Measurements from ENCODE around the gene GRB7. TPM values are rescaled to one million over a fixed set of nuclear protein-coding genes. Genes with fewer than 3 reads are reported as not detected.

GRB7 gene
- total and polyA plus RNA-seq, 2 donors (not counting 1 experiment from before 2014, with no cell fraction given): 0.81 to 0.84 TPM

GRCh38 chr17:39715375-39716072 is 22.2 kb upstream of the GRB7 start:
- Histone ChIP-seq H3K27ac (ENCODE audit: low read length in 2 of 2) (no peak overlapping the region), H3K27me3 (replicated peaks in 1 of 4; ENCODE audit: control extremely low read depth in 1 of 4, control insufficient read depth in 3 of 4, insufficient read depth in 4 of 4, low read length in 3 of 4) (no peaks in the 10 kb centered on the region), H4K20me1 (ENCODE audit: control insufficient read depth, insufficient read depth, low read length, poor library complexity, severe bottlenecking) (no peaks in the 10 kb centered on the region), H3K9me3 (ENCODE audit: control extremely low read depth in 1 of 3, control insufficient read depth in 2 of 3, insufficient read depth in 1 of 3, low read length in 2 of 3) (no peaks in the 10 kb centered on the region), H3K9ac (ENCODE audit: low read length) (no peak overlapping the region), H3K4me3 (ENCODE audit: control extremely low read depth in 1 of 5, extremely low read depth in 1 of 5, insufficient read depth in 1 of 5, low read depth in 2 of 5, low read length in 4 of 5) (no peak overlapping the region), H2AFZ (ENCODE audit: insufficient read depth, low read depth, low read length, poor library complexity, severe bottlenecking) (no peak overlapping the region), H3K4me1 (ENCODE audit: control insufficient read depth in 2 of 2, insufficient read depth in 2 of 2, low read length in 2 of 2) (no peaks in the 10 kb centered on the region), H3K36me3 (replicated peaks in 1 of 2; ENCODE audit: control extremely low read depth in 1 of 2, control insufficient read depth in 1 of 2, extremely low read depth in 1 of 2, insufficient read depth in 2 of 2, low read length in 1 of 2) (no peaks in the 10 kb centered on the region), H3K79me2 (ENCODE audit: control insufficient read depth, insufficient read depth, low read length) (no peaks in the 10 kb centered on the region), H3K4me2 (replicated peaks; ENCODE audit: low read depth, low read length, poor library complexity, severe bottlenecking) (no peak overlapping the region)
- 97% methylated on average over 18 of the region's 18 CpGs for WGBS (ENCODE audit: insufficient coverage)
- CTCF ChIA-PET: interaction anchor here (0.5 kb wide), 1 partner anchor 511 kb away, joined by 3 read pairs; no protein-coding TSS in a partner anchor
- Mint-ChIP-seq H3K27ac (no peak overlapping the region), H3K4me3 (no peak overlapping the region), H3K9me3 (ENCODE audit: insufficient read depth) (no peaks in the 10 kb centered on the region), H3K27me3 (no peaks in the 10 kb centered on the region), H3K4me1 (no peaks in the 10 kb centered on the region)
- POLR2A ChIA-PET: interaction anchor here (0.6 kb wide), 1 partner anchor 61 kb away, joined by 3 read pairs; no protein-coding TSS in a partner anchor
- TF ChIP-seq, protein P1, sequence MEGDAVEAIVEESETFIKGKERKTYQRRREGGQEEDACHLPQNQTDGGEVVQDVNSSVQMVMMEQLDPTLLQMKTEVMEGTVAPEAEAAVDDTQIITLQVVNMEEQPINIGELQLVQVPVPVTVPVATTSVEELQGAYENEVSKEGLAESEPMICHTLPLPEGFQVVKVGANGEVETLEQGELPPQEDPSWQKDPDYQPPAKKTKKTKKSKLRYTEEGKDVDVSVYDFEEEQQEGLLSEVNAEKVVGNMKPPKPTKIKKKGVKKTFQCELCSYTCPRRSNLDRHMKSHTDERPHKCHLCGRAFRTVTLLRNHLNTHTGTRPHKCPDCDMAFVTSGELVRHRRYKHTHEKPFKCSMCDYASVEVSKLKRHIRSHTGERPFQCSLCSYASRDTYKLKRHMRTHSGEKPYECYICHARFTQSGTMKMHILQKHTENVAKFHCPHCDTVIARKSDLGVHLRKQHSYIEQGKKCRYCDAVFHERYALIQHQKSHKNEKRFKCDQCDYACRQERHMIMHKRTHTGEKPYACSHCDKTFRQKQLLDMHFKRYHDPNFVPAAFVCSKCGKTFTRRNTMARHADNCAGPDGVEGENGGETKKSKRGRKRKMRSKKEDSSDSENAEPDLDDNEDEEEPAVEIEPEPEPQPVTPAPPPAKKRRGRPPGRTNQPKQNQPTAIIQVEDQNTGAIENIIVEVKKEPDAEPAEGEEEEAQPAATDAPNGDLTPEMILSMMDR (IDR thresholded peaks at IDR 0.05): no peak
- TF ChIP-seq EZH2 (IDR thresholded peaks at IDR 0.05; ENCODE audit: borderline replicate concordance, insufficient read depth, low read depth, low read length, poor library complexity, severe bottlenecking): no peak
- ATAC-seq (ENCODE audit: low read depth) (no peak), DNase-seq (no peak)
- intact Hi-C loops (cut with micrococcal nuclease): no loop called here

DNA sequence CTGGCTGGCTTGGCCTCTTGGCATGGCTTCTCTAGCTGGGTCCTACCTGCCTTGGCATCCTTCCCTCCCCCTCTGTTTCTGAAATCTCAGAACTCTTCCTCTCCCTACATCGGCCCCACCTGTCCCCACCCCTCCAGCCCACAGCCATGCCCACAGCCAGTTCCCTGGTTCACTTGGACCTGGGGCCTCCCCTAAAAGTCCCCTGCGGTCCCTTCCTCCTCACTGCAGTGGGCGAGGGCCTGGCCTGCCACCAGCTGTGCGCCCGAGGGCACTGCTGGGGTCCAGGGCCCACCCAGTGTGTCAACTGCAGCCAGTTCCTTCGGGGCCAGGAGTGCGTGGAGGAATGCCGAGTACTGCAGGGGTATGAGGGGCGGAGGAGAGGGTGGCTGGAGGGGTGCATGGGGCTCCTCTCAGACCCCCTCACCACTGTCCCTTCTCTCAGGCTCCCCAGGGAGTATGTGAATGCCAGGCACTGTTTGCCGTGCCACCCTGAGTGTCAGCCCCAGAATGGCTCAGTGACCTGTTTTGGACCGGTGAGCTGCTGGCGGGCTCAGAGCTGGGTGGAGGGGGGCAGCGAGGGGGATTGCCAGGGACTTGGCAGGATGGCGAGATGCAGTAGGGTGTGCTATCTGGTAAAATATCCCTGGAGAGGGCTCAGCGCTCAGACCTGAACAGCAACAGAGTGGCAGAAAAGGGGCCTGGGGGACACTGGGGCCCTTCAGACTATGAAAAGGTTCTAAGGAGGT is 21.5 kb upstream of the GRB7 start:
- Histone ChIP-seq H3K36me3 (replicated peaks in 1 of 2; ENCODE audit: control extremely low read depth in 1 of 2, control insufficient read depth in 1 of 2, extremely low read depth in 1 of 2, insufficient read depth in 2 of 2, low read length in 1 of 2) (no peaks in the 10 kb centered on the region), H3K27ac (ENCODE audit: low read length in 2 of 2) (no peak overlapping the region), H3K4me1 (ENCODE audit: control insufficient read depth in 2 of 2, insufficient read depth in 2 of 2, low read length in 2 of 2) (no peaks in the 10 kb centered on the region), H3K27me3 (replicated peaks in 1 of 4; ENCODE audit: control extremely low read depth in 1 of 4, control insufficient read depth in 3 of 4, insufficient read depth in 4 of 4, low read length in 3 of 4) (no peaks in the 10 kb centered on the region), H2AFZ (ENCODE audit: insufficient read depth, low read depth, low read length, poor library complexity, severe bottlenecking) (no peak overlapping the region), H3K79me2 (ENCODE audit: control insufficient read depth, insufficient read depth, low read length) (no peaks in the 10 kb centered on the region), H3K9ac (ENCODE audit: low read length) (no peak overlapping the region), H3K9me3 (ENCODE audit: control extremely low read depth in 1 of 3, control insufficient read depth in 2 of 3, insufficient read depth in 1 of 3, low read length in 2 of 3) (no peaks in the 10 kb centered on the region), H3K4me3 (ENCODE audit: control extremely low read depth in 1 of 5, extremely low read depth in 1 of 5, insufficient read depth in 1 of 5, low read depth in 2 of 5, low read length in 4 of 5) (no peak overlapping the region), H4K20me1 (ENCODE audit: control insufficient read depth, insufficient read depth, low read length, poor library complexity, severe bottlenecking) (no peaks in the 10 kb centered on the region), H3K4me2 (replicated peaks; ENCODE audit: low read depth, low read length, poor library complexity, severe bottlenecking) (no peak overlapping the region)
- H3K27ac Mint-ChIP-seq: no peak overlapping the region
- no peaks in the 10 kb centered on the region for H3K4me1 Mint-ChIP-seq
- ChIA-PET CTCF (interaction anchor here (0.5 kb wide), 1 partner anchor 511 kb away, joined by 3 read pairs; no protein-coding TSS in a partner anchor), POLR2A (no interaction called here)
- ATAC-seq (ENCODE audit: low read depth): no peak
- no peak overlapping the region for H3K4me3 Mint-ChIP-seq
- intact Hi-C loops (cut with micrococcal nuclease): no loop called here
- H3K9me3 Mint-ChIP-seq (ENCODE audit: insufficient read depth): no peaks in the 10 kb centered on the region
- DNase-seq: no peak
- TF ChIP-seq, protein P1 (IDR thresholded peaks at IDR 0.05): no peak
- TF ChIP-seq EZH2 (IDR thresholded peaks at IDR 0.05; ENCODE audit: borderline replicate concordance, insufficient read depth, low read depth, low read length, poor library complexity, severe bottlenecking): no peak
- no peaks in the 10 kb centered on the region for H3K27me3 Mint-ChIP-seq
- WGBS (ENCODE audit: insufficient coverage): 95% methylated on average over 12 of the region's 15 CpGs

Data from B cell (primary cell).